HEK293 (cell line): ENCODE results near the gene MTMR12.

ENCODE experiments used
- MEIS1 ChIP-seq: sonication (generic); formaldehyde crosslinking; IDR thresholded peaks from 2 replicates; pipeline ENCODE4 v1.8.1; 2022; ENCODE audit warnings: missing genetic modification reagents, mild to moderate bottlenecking, borderline replicate concordance
- TCF7L2 ChIP-seq: IDR thresholded peaks from 2 replicates; pipeline ENCODE4 v1.6.1; 2011; ENCODE audit warnings: low read depth, mild to moderate bottlenecking, inconsistent platforms, low read length, moderate library complexity, borderline replicate concordance
- ZBTB7A ChIP-seq: fragments of 450-650 bp; formaldehyde crosslinking; IDR thresholded peaks from 2 replicates; pipeline ENCODE4 v1.5.1; 2016; ENCODE audit warnings: low read depth, missing biosample characterization, missing genetic modification characterization
- ZNF184 ChIP-seq: fragments of 450-650 bp; IDR thresholded peaks from 2 replicates; pipeline ENCODE4 v1.5.1; 2018; ENCODE audit warnings: missing biosample characterization, mild to moderate bottlenecking, missing genetic modification characterization
- ZNF211 ChIP-seq: fragments of 450-650 bp; formaldehyde crosslinking; IDR thresholded peaks from 2 replicates; pipeline ENCODE4 v1.5.1; 2016; ENCODE audit warnings: low read depth, missing biosample characterization, missing genetic modification characterization
- ZNF571 ChIP-seq: fragments of 450-650 bp; formaldehyde crosslinking; IDR thresholded peaks from 2 replicates; pipeline ENCODE4 v1.5.0; 2017; ENCODE audit warnings: missing biosample characterization, missing genetic modification characterization
- ZNF707 ChIP-seq: fragments of 450-650 bp; formaldehyde crosslinking; IDR thresholded peaks from 2 replicates; pipeline ENCODE4 v1.5.1; 2016; ENCODE audit warnings: missing biosample characterization, missing genetic modification characterization
- ZNF768 ChIP-seq: fragments of 450-650 bp; formaldehyde crosslinking; IDR thresholded peaks from 2 replicates; pipeline ENCODE4 v1.5.1; 2018; ENCODE audit warnings: missing biosample characterization, mild to moderate bottlenecking, missing genetic modification characterization
- ZSCAN30 ChIP-seq: fragments of 450-650 bp; IDR thresholded peaks from 2 replicates; pipeline ENCODE4 v1.5.1; 2018; ENCODE audit warnings: missing biosample characterization, mild to moderate bottlenecking, missing genetic modification characterization, moderate library complexity
- TF ChIP-seq, protein P1 (sequence below): fragments of 450-650 bp; formaldehyde crosslinking; optimal IDR thresholded peaks from 2 replicates; pipeline ENCODE3; 2016; ENCODE audit warnings: missing biosample characterization, mild to moderate bottlenecking, missing genetic modification characterization
- TF ChIP-seq, protein P2 (sequence below): fragments of 450-650 bp; formaldehyde crosslinking; IDR thresholded peaks from 2 replicates; pipeline ENCODE4 v1.5.1; 2017; ENCODE audit warnings: missing biosample characterization, mild to moderate bottlenecking, missing genetic modification characterization, moderate library complexity

- TF ChIP-seq ZNF707 (tag by site-specific recombination) (no peak), MEIS1 (CRISPR knock-in tag) (no peak), ZNF571 (tag by site-specific recombination) (no peak), ZBTB7A (tag by site-specific recombination) (no peak), ZNF184 (tag by site-specific recombination) (no peak), TCF7L2 (no peak), ZNF211 (tag by site-specific recombination) (no peak), ZNF768 (tag by site-specific recombination) (no peak), ZSCAN30 (tag by site-specific recombination) (no peak)
- TF ChIP-seq, protein P1, sequence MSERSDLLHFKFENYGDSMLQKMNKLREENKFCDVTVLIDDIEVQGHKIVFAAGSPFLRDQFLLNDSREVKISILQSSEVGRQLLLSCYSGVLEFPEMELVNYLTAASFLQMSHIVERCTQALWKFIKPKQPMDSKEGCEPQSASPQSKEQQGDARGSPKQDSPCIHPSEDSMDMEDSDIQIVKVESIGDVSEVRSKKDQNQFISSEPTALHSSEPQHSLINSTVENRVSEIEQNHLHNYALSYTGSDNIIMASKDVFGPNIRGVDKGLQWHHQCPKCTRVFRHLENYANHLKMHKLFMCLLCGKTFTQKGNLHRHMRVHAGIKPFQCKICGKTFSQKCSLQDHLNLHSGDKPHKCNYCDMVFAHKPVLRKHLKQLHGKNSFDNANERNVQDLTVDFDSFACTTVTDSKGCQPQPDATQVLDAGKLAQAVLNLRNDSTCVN (tag by site-specific recombination): no peak
- TF ChIP-seq, protein P2, sequence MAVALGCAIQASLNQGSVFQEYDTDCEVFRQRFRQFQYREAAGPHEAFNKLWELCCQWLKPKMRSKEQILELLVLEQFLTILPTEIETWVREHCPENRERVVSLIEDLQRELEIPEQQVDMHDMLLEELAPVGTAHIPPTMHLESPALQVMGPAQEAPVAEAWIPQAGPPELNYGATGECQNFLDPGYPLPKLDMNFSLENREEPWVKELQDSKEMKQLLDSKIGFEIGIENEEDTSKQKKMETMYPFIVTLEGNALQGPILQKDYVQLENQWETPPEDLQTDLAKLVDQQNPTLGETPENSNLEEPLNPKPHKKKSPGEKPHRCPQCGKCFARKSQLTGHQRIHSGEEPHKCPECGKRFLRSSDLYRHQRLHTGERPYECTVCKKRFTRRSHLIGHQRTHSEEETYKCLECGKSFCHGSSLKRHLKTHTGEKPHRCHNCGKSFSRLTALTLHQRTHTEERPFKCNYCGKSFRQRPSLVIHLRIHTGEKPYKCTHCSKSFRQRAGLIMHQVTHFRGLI: no peak
Observed at GRCh38 chr5:32182463-32183063, 130.2 kb downstream of the MTMR12 start.
